HCT116 (cell line): ENCODE data around the gene SLC25A4. TPM values are rescaled to one million over a fixed set of nuclear protein-coding genes. Genes with fewer than 3 reads are reported as not detected.

ENCODE experiments used
- ATAC-seq: fragments of 200-7000 bp; cut with Tn5 transposase; 2 replicates; pipeline ENCODE4 v1.9.1; 2020; ENCODE audit warnings: mild to moderate bottlenecking, moderate library complexity
- BruUV-seq: library from RNA; stranded (reverse); fragments of 400-500 nt; replicated peaks from 2 replicates; lab custom pipeline; 2021; lab: Mats Ljungman, UMichigan
- CTCF ChIA-PET: fragments of 300-600 bp; sonication (Branson Sonifier 250); formaldehyde crosslinking; loops from one replicate; lab custom pipeline; 2021; ENCODE audit warnings: antibody characterized with exemption; lab: Charles Lee
- POLR2A ChIA-PET: fragments of 300-600, 350-600 bp; sonication (Branson Sonifier 250); formaldehyde crosslinking; loops from one replicate; lab custom pipeline; 2021; ENCODE audit warnings: antibody characterized with exemption; lab: Charles Lee
- RAD21 ChIA-PET, 2 experiments: fragments of 300-600 bp; sonication (Branson Sonifier 250); formaldehyde crosslinking; loops; one replicate each; lab custom pipeline; 2023; ENCODE audit warnings: low total read pairs in 2 of 2; ENCODE audit not compliant: uncharacterized antibody in 2 of 2, unreplicated experiment in 2 of 2, low non-redundant PET in 1 of 2; lab: Charles Lee
- DNase-seq: peaks from one replicate; pipeline ENCODE4 v3.0.0-alpha.2; 2010; ENCODE audit warnings: low read depth, low spot score
- H2AFZ ChIP-seq: fragments of 200-600 bp; shearing (Covaris generic), sonication (generic); 2 replicates; pipeline ENCODE4 v1.6.1; 2017; ENCODE audit warnings: low read depth, mixed run types, mixed read lengths, antibody characterized with exemption, low read length; ENCODE audit not compliant: poor library complexity, severe bottlenecking
- H3K27ac ChIP-seq: 2 replicates; pipeline ENCODE4 v1.5.1; 2012; ENCODE audit warnings: low read depth, low read length
- H3K27me3 ChIP-seq: fragments of 200-600 bp; sonication (generic); 2 replicates; pipeline ENCODE4 v1.6.1; 2016; ENCODE audit warnings: mixed run types, low read length, mixed read lengths; ENCODE audit not compliant: insufficient read depth
- H3K36me3 ChIP-seq, 2 experiments: fragments of 200-500 bp in 1 of 2; fragments of 200-600 bp in 1 of 2; sonication (Bioruptor generic) in 1 of 2; sonication (generic) in 1 of 2; 2 replicates each; pipeline versions ENCODE4 v1.5.1 to v1.6.1; 2014 to 2016; ENCODE audit warnings: low read length in 2 of 2, inconsistent platforms in 1 of 2, mixed read lengths in 1 of 2, mixed run types in 1 of 2; ENCODE audit not compliant: insufficient read depth in 2 of 2, control insufficient read depth in 1 of 2
- H3K4me1 ChIP-seq, 2 experiments: fragments of 200-600 bp in 1 of 2; sonication (generic) in 1 of 2; 2 replicates each; pipeline versions ENCODE4 v1.5.1 to v1.6.1; 2012 to 2017; ENCODE audit warnings: low read length in 2 of 2, inconsistent platforms in 1 of 2, mild to moderate bottlenecking in 1 of 2, mixed read lengths in 1 of 2, mixed run types in 1 of 2, moderate library complexity in 1 of 2; ENCODE audit not compliant: insufficient read depth in 2 of 2, control insufficient read depth in 1 of 2
- H3K4me2 ChIP-seq: fragments of 200-600 bp; sonication (generic); 2 replicates; pipeline ENCODE4 v1.6.1; 2017; ENCODE audit warnings: mixed run types, low read length, mixed read lengths
- H3K4me3 ChIP-seq, 2 experiments: fragments of 200-600 bp in 1 of 2; sonication (generic) in 1 of 2; replicated peaks in 1 of 2; 2 replicates each; pipeline ENCODE4 v1.5.1; 2011 to 2016; ENCODE audit warnings: low read length in 2 of 2, control low read depth in 1 of 2, low read depth in 1 of 2, mild to moderate bottlenecking in 1 of 2, mixed read lengths in 1 of 2, mixed run types in 1 of 2
- H3K79me2 ChIP-seq: fragments of 200-600 bp; sonication (generic); 2 replicates; pipeline ENCODE4 v1.6.1; 2017; ENCODE audit warnings: mild to moderate bottlenecking, mixed run types, low read length, moderate library complexity, mixed read lengths; ENCODE audit not compliant: insufficient read depth
- H3K9ac ChIP-seq: fragments of 200-600 bp; sonication (generic); 2 replicates; pipeline ENCODE4 v1.6.1; 2016; ENCODE audit warnings: low read length, mixed read lengths
- H3K9me2 ChIP-seq: fragments of 200-600 bp; sonication (generic), shearing (Covaris generic); 2 replicates; pipeline ENCODE4 v1.6.1; 2017; ENCODE audit warnings: mixed run types, mild to moderate bottlenecking, moderate library complexity; ENCODE audit not compliant: insufficient read depth
- H3K9me3 ChIP-seq, 2 experiments: fragments of 200-500 bp in 1 of 2; fragments of 200-600 bp in 1 of 2; sonication (Bioruptor generic) in 1 of 2; sonication (generic) in 1 of 2; 2 replicates each; pipeline ENCODE4 v1.6.1; 2014 to 2017; ENCODE audit warnings: low read length in 2 of 2, mixed read lengths in 2 of 2, inconsistent platforms in 1 of 2, low read depth in 1 of 2, mild to moderate bottlenecking in 1 of 2, mixed run types in 1 of 2, moderate library complexity in 1 of 2; ENCODE audit not compliant: control insufficient read depth in 1 of 2, insufficient read depth in 1 of 2
- H4K20me1 ChIP-seq: fragments of 200-600 bp; sonication (generic), shearing (Covaris generic); 2 replicates; pipeline ENCODE4 v1.6.1; 2017; ENCODE audit warnings: mixed run types, mild to moderate bottlenecking, moderate library complexity; ENCODE audit not compliant: insufficient read depth
- ATF3 ChIP-seq: IDR thresholded peaks from 2 replicates; pipeline ENCODE4 v1.6.1; 2012
- CBX3 ChIP-seq: IDR thresholded peaks from 2 replicates; pipeline ENCODE4 v1.6.1; 2012; ENCODE audit warnings: low read depth
- CEBPB ChIP-seq: IDR thresholded peaks from 2 replicates; pipeline ENCODE4 v1.6.1; 2012; ENCODE audit warnings: low read depth
- FOSL1 ChIP-seq: IDR thresholded peaks from 2 replicates; pipeline ENCODE4 v1.6.1; 2012; ENCODE audit warnings: low read depth
- JUND ChIP-seq: IDR thresholded peaks from 2 replicates; pipeline ENCODE4 v1.6.1; 2012
- POLR2AphosphoS5 ChIP-seq: IDR thresholded peaks from 2 replicates; pipeline ENCODE4 v1.6.1; 2011; ENCODE audit warnings: mild to moderate bottlenecking, low read depth, low read length, moderate library complexity
- RAD21 ChIP-seq: IDR thresholded peaks from 2 replicates; pipeline ENCODE4 v1.6.1; 2012; ENCODE audit warnings: low read depth, mild to moderate bottlenecking
- SP1 ChIP-seq: IDR thresholded peaks from 2 replicates; pipeline ENCODE4 v1.6.1; 2012; ENCODE audit warnings: low read depth
- YY1 ChIP-seq: IDR thresholded peaks from 2 replicates; pipeline ENCODE4 v1.6.1; 2011; ENCODE audit warnings: low read length, low read depth, moderate library complexity, mild to moderate bottlenecking; ENCODE audit not compliant: insufficient replicate concordance; ENCODE audit errors: extremely low read depth
- ZNF274 ChIP-seq: fragments of 200-500 bp; sonication (Bioruptor generic); IDR thresholded peaks from 2 replicates; pipeline ENCODE4 v1.6.1; 2014; ENCODE audit warnings: mild to moderate bottlenecking, low read depth, low read length, inconsistent platforms
- intact Hi-C: fragments of 100-400 bp; cut with micrococcal nuclease; formaldehyde crosslinking; loops from 2 replicates; pipeline ENCODE4 v1.10.0; 2022
- total RNA-seq: library from RNA; stranded (reverse); gene quantifications from one replicate; pipeline ENCODE4 v1.2.1, GENCODE V29; 2021; ENCODE audit not compliant: unreplicated experiment

SLC25A4 gene
- total RNA-seq, 1 experiment from 2014 or later: 27.9 TPM

- TF ChIP-seq ZNF274 (no peak), RAD21 (no peak), SP1 (no peak), YY1 (no peak)
- Histone ChIP-seq H3K36me3 (no peaks in the 10 kb centered on the region), H3K4me1 (peaks cover 4 to 15% of the 10 kb centered on the region in 2 experiments; a peak in 3 of 4 replicates), H3K9me3 (no peaks in the 10 kb centered on the region), H3K79me2 (no peaks in the 10 kb centered on the region), H3K4me3 (no peak overlapping the region), H3K9me2 (no peaks in the 10 kb centered on the region), H4K20me1 (no peaks in the 10 kb centered on the region), H3K27me3 (no peaks in the 10 kb centered on the region), H3K4me2 (no peak overlapping the region), H2AFZ (no peak overlapping the region), H3K9ac (no peak overlapping the region), H3K27ac (no peak overlapping the region)
- ATAC-seq (no peak), DNase-seq (no peak)
- ChIA-PET POLR2A (no interaction called here), CTCF (no interaction called here), RAD21 (no interaction called here)
- intact Hi-C loops: no loop called here
- BruUV-seq: no TSS peak
Measured at GRCh38 chr4:185145572-185145971, 2.5 kb downstream of the SLC25A4 start.

- Histone ChIP-seq H3K9me3 (no peaks in the 10 kb centered on the region), H3K4me2 (no peak overlapping the region)
- CTCF ChIA-PET: no interaction called here
- no peak for TF ChIP-seq JUND
- TF ChIP-seq ATF3: no peak
- no peak for TF ChIP-seq FOSL1
- no peak for TF ChIP-seq CBX3
- peak; percentile 13; the same call in 1 of the 2 replicates for TF ChIP-seq POLR2AphosphoS5
- TF ChIP-seq CEBPB: no peak
- TF ChIP-seq, all 23 proteins: peak for 1
- no peaks in the 10 kb centered on the region for H3K27me3 ChIP-seq
- ChIA-PET POLR2A (no interaction called here), RAD21 (no interaction called here)
- intact Hi-C loops: no loop called here
- H3K27ac ChIP-seq: no peak overlapping the region
- no peaks in the 10 kb centered on the region for H3K79me2 ChIP-seq
- DNase-seq (no peak), ATAC-seq (no peak)
- no peak overlapping the region for H3K9ac ChIP-seq
- H3K4me1 ChIP-seq: no peaks in the 10 kb centered on the region
- no peaks in the 10 kb centered on the region for H3K9me2 ChIP-seq
- H2AFZ ChIP-seq: no peak overlapping the region
- no peaks in the 10 kb centered on the region for H4K20me1 ChIP-seq
- H3K36me3 ChIP-seq: 0 out of 4 replicates have a peak, but pooled peaks cover 0 to 3% of the 10 kb centered on the region in 2 experiments
- BruUV-seq: no TSS peak
- no peak overlapping the region for H3K4me3 ChIP-seq
Measured at GRCh38 chr4:185149392-185149791, 6.3 kb downstream of the SLC25A4 start.
